Pancreas (tissue), 10 donors: Measurements from ENCODE around the gene SPR. TPM values are rescaled to one million over a fixed set of nuclear protein-coding genes. Genes with fewer than 3 reads are reported as not detected.

Source experiments
- ATAC-seq, 4 donors: fragments of 200-7000 bp; cut with Tn5 transposase; one replicate each; pipeline versions ENCODE4 v1.8.0 to v1.9.1; 2020; ENCODE audit warnings: mild to moderate bottlenecking in 4 of 4, moderate library complexity in 4 of 4
- DNase-seq, 6 donors: peaks; one replicate each; pipeline ENCODE4 v3.0.0-alpha.2; 2020
- FAIRE-seq: peaks from 2 replicates; lab custom pipeline; 2012; peaks lifted over from hg19 to GRCh38; lab: Jason Lieb, UNC
- H3K27ac ChIP-seq, 4 donors: fragments of 200-600 bp; sonication (generic); 1 replicate in 3 of 4; 2 replicates in 1 of 4; pipeline versions ENCODE4 v1.5.0 to v1.8.0; 2020
- H3K27me3 ChIP-seq, 4 donors: fragments of 200-600 bp; one replicate each; pipeline ENCODE4 v1.8.0; 2021
- H3K36me3 ChIP-seq, 3 donors: fragments of 200-600 bp; sonication (generic) in 1 of 3; one replicate each; pipeline versions ENCODE4 v1.5.0 to v1.8.0; 2020 to 2021
- H3K4me1 ChIP-seq, 3 donors: fragments of 200-600 bp; one replicate each; pipeline ENCODE4 v1.8.0; 2021
- H3K4me3 ChIP-seq, 4 donors: fragments of 200-600 bp; sonication (generic) in 2 of 4; one replicate each; pipeline versions ENCODE4 v1.5.0 to v1.8.0; 2020 to 2021
- H3K9me3 ChIP-seq, 4 donors: fragments of 200-600 bp; one replicate each; pipeline ENCODE4 v1.8.0; 2021
- CTCF ChIP-seq, 4 donors: fragments of 200-600 bp; sonication (generic) in 3 of 4; IDR thresholded peaks; one replicate each; pipeline versions ENCODE4 v1.5.0 to v1.8.0; 2021; ENCODE audit warnings: antibody characterized with exemption in 4 of 4
- WGBS, 2 donors: extraction: QIAGEN DNeasy Blood & Tissue Kit; methylation state at CpG; one replicate each; pipeline ENCODE4 v1.1.7; 2013; 5-methylcytosine and 5-hydroxymethylcytosine counted together
- intact Hi-C, 3 donors: fragments of 100-400 bp; cut with DNase I; formaldehyde crosslinking; loops; one replicate each; pipeline versions ENCODE4 v1.11.1 to v1.14.2; 2022
- polyA plus RNA-seq, 2 donors: library from polyadenylated mRNA; stranded (reverse); fragments of 200-250 nt; gene quantifications; one replicate each; pipeline ENCODE4 v1.2.3, GENCODE V29; 2013
- total RNA-seq, 6 donors: library from RNA; stranded (reverse); fragmentation: NEBNext Ultra II Directional in 4 of 6; extraction: Animal tissue kit (Norgen Biotek cat#: 25700) in 4 of 6; gene quantifications; one replicate each; pipeline versions ENCODE4 v1.2.1 to v1.2.4, GENCODE V29; 2021 to 2023
- donor health status: healthy with polysubstance abuse.
- donor health status: DM: no; HTN: no; CAD: no; lungs with moderate emphysema.
- donor health status: DM: no; HTN: no; CAD: no.
- donor health status: control.
- donor health status: control.
- donor health status: Bipolar disorder and iron deficiency.
- donor health status: DM: yes; HTN: yes; CAD: no.
- donor health status: DM: no; HTN: no; CAD: no.
- donor health status: DM: no; HTN: no; CAD: no.
- donor health status: DM: yes; HTN: yes; CAD: no.

Gene SPR
- total and polyA plus RNA-seq, 8 donors: 31.3 to 47.8 (median 38.7) TPM

- Histone ChIP-seq H3K27me3 (no peaks in the 10 kb centered on the region), H3K4me1 (no peaks in the 10 kb centered on the region), H3K27ac (no peak overlapping the region), H3K9me3 (no peaks in the 10 kb centered on the region), H3K4me3 (no peak overlapping the region), H3K36me3 (no peaks in the 10 kb centered on the region)
- FAIRE-seq (no peak), DNase-seq (peak in 3 of 6 donors; percentile 27 to 60 (median 58)), ATAC-seq (peak; percentile 67 to 86 (median 73))
- WGBS, 2 donors: 71 to 73% methylated on average over 14 of the region's 14 CpGs
- intact Hi-C loops: no loop called here
- TF ChIP-seq CTCF (IDR thresholded peaks at IDR 0.05): peak; percentile 6 to 28 (median 16)
Observed at GRCh38 chr2:72934683-72935610, 47.7 kb downstream of the SPR start.

- ATAC-seq: no peak
- peak in 2 of 6 donors; percentile 34 to 47 for DNase-seq
- H3K4me1 ChIP-seq: no peaks in the 10 kb centered on the region
- no peak overlapping the region for H3K27ac ChIP-seq
- TF ChIP-seq CTCF (IDR thresholded peaks at IDR 0.05): no peak
- H3K27me3 ChIP-seq: no peaks in the 10 kb centered on the region
- no peaks in the 10 kb centered on the region for H3K9me3 ChIP-seq
- FAIRE-seq: no peak
- no peaks in the 10 kb centered on the region for H3K36me3 ChIP-seq
- WGBS, 2 donors: 82 to 85% methylated on average over 2 of the region's 2 CpGs
- no peak overlapping the region for H3K4me3 ChIP-seq
- intact Hi-C loops: no loop called here
Observed at GRCh38 chr2:72935611-72935957, 48.4 kb downstream of the SPR start.

GRCh38 chr2:72936660-72937355, 49.6 kb downstream of the SPR start:
- no peaks in the 10 kb centered on the region for H3K27me3 ChIP-seq
- H3K36me3 ChIP-seq: no peaks in the 10 kb centered on the region
- intact Hi-C loops: no loop called here
- FAIRE-seq (no peak), ATAC-seq (no peak), DNase-seq (peak in 1 of 6 donors; percentile 55)
- TF ChIP-seq CTCF (IDR thresholded peaks at IDR 0.05): no peak
- 54 to 56% methylated on average over 19 of the region's 19 CpGs for WGBS, 2 donors
- no peaks in the 10 kb centered on the region for H3K9me3 ChIP-seq
- H3K4me3 ChIP-seq: no peak overlapping the region
- H3K4me1 ChIP-seq: no peaks in the 10 kb centered on the region
- no peak overlapping the region for H3K27ac ChIP-seq

GRCh38 chr2:72937356-72937669, 50.1 kb downstream of the SPR start:
- H3K4me1 ChIP-seq: no peaks in the 10 kb centered on the region
- ATAC-seq: no peak
- no peaks in the 10 kb centered on the region for H3K9me3 ChIP-seq
- no peak for DNase-seq
- no peak for TF ChIP-seq CTCF (IDR thresholded peaks at IDR 0.05)
- FAIRE-seq: no peak
- H3K4me3 ChIP-seq: no peak overlapping the region
- no peaks in the 10 kb centered on the region for H3K36me3 ChIP-seq
- H3K27ac ChIP-seq: no peak overlapping the region
- WGBS, 2 donors: 55 to 62% methylated on average over 15 of the region's 15 CpGs
- intact Hi-C loops: no loop called here
- no peaks in the 10 kb centered on the region for H3K27me3 ChIP-seq
